K562 (cell line): Measurements from ENCODE around the gene RXRB. TPM values are rescaled to one million over a fixed set of nuclear protein-coding genes. Genes with fewer than 3 reads are reported as not detected.
A peak's percentile ranks its signal among the peaks of the same experiment; 100 is the strongest.

Experiments
- ATF3 ChIP-seq, 2 experiments: fragments of 450-650 bp in 1 of 2; sonication (generic) in 1 of 2; formaldehyde crosslinking in 1 of 2; IDR thresholded peaks in 1 of 2; conservative IDR thresholded peaks in 1 of 2; 2 replicates each; pipeline versions ENCODE4 v1.6.1 to v1.8.1; 2016 to 2023; ENCODE audit warnings: mild to moderate bottlenecking in 2 of 2, moderate library complexity in 2 of 2, inconsistent platforms in 1 of 2, missing genetic modification reagents in 1 of 2
- CCNT2 ChIP-seq: IDR thresholded peaks from 2 replicates; pipeline ENCODE4 v1.6.1; 2011; ENCODE audit warnings: borderline replicate concordance, low read depth, mild to moderate bottlenecking, moderate library complexity, mixed read lengths, low read length; ENCODE audit not compliant: insufficient read length; ENCODE audit errors: extremely low read depth
- E2F6 ChIP-seq, 2 experiments: IDR thresholded peaks; 2 replicates each; pipeline ENCODE4 v1.6.1; 2011; ENCODE audit warnings: borderline replicate concordance in 1 of 2, control low read depth in 1 of 2, low read depth in 1 of 2, low read length in 1 of 2, mild to moderate bottlenecking in 1 of 2, mixed read lengths in 1 of 2, moderate library complexity in 1 of 2; ENCODE audit not compliant: insufficient read depth in 1 of 2, insufficient read length in 1 of 2, poor library complexity in 1 of 2, severe bottlenecking in 1 of 2; ENCODE audit errors: extremely low read depth in 1 of 2
- E2F8 ChIP-seq: fragments of 450-650 bp; IDR thresholded peaks from 2 replicates; pipeline ENCODE4 v1.7.1; 2018; ENCODE audit warnings: mild to moderate bottlenecking, low read depth; ENCODE audit not compliant: partially characterized antibody
- GABPB1 ChIP-seq: sonication (generic); formaldehyde crosslinking; IDR thresholded peaks from 2 replicates; pipeline ENCODE4 v1.8.0; 2022; ENCODE audit warnings: mild to moderate bottlenecking, missing genetic modification reagents
- HNRNPLL ChIP-seq: fragments of 200-400 bp; formaldehyde crosslinking; IDR thresholded peaks from 2 replicates; pipeline ENCODE4 v1.6.1; 2017; ENCODE audit warnings: low read length, low read depth, mild to moderate bottlenecking; ENCODE audit not compliant: poor library complexity, severe bottlenecking
- NRF1 ChIP-seq, 2 experiments: fragments of 450-650 bp; IDR thresholded peaks in 1 of 2; conservative IDR thresholded peaks in 1 of 2; 2 replicates each; pipeline ENCODE4 v1.6.1; 2014; ENCODE audit warnings: mild to moderate bottlenecking in 2 of 2
- RREB1 ChIP-seq: fragments of 250-450 bp; sonication (Bioruptor Pico); IDR thresholded peaks from 2 replicates; pipeline ENCODE4 v1.4.0; 2020
- TARDBP ChIP-seq: fragments of 450-650 bp; IDR thresholded peaks from 2 replicates; pipeline ENCODE4 v1.6.1; 2016
- THAP12 ChIP-seq: fragments of 250-450 bp; sonication (Bioruptor Pico); IDR thresholded peaks from 2 replicates; pipeline ENCODE4 v1.9.0; 2021; ENCODE audit warnings: mild to moderate bottlenecking, inconsistent platforms
- XRCC3 ChIP-seq: fragments of 450-650 bp; IDR thresholded peaks from 2 replicates; pipeline ENCODE4 v1.6.1; 2017; ENCODE audit warnings: mild to moderate bottlenecking, moderate library complexity
- polyA plus RNA-seq, 8 experiments: library from polyadenylated mRNA; depleted of rRNA in 4 of 8; stranded (reverse) in 5 of 8; unstranded in 3 of 8; fragments of >200 nt; fragmentation: Nextera tagmentation in 2 of 8; fragmentation: Illumina TruSeq in 1 of 8; extraction: Ambion mirVana in 2 of 8; extraction: Trizol in 1 of 8; gene quantifications; 2 replicates each; pipeline versions ENCODE4 v1.2.1 to v1.2.3, GENCODE V29; 2011 to 2014; ENCODE audit warnings: inconsistent platforms in 1 of 8, missing spikeins in 1 of 8
- total RNA-seq, 7 experiments: library from RNA; depleted of rRNA in 6 of 7; stranded (reverse); fragments of >200 nt in 6 of 7; fragmentation: Illumina TruSeq in 2 of 7; extraction: Trizol in 2 of 7; gene quantifications; 2 replicates each; pipeline versions ENCODE4 v1.2.1 to v1.2.3, GENCODE V29; 2011 to 2021; ENCODE audit warnings: low replicate concordance in 1 of 7

Gene RXRB
- total and polyA plus RNA-seq, 9 of the 15 experiments (the other 6 are each of a cell fraction or from before 2014, with no cell fraction given), result 0.76 to 35.5 (median 18.4) TPM

- peak; percentile 45 for TF ChIP-seq E2F8
- TF ChIP-seq ATF3 (IDR thresholded peaks at IDR 0.05), result no peak
- TF ChIP-seq ATF3 (CRISPR knock-in tag; conservative IDR thresholded peaks at IDR 0.05), result no peak
- TF ChIP-seq RREB1 (CRISPR knock-in tag), result 0 out of 2 replicates have a peak, but pooled peaks have one; percentile 58
- TF ChIP-seq XRCC3, result no peak
- TF ChIP-seq HNRNPLL, result peak; percentile 89
- TF ChIP-seq CCNT2, result peak; percentile 91
- peak in 1 of 2 experiments; percentile 69 for TF ChIP-seq E2F6 (IDR thresholded peaks at IDR 0.05; ENCODE audit: borderline replicate concordance in 1 of 2, extremely low read depth in 1 of 2, insufficient read depth in 1 of 2, insufficient read length in 1 of 2, low read depth in 1 of 2, low read length in 1 of 2, poor library complexity in 1 of 2, severe bottlenecking in 1 of 2)
- peak; percentile 53 for TF ChIP-seq THAP12 (CRISPR knock-in tag)
- TF ChIP-seq NRF1 (conservative IDR thresholded peaks at IDR 0.05 in 1 of 2, IDR thresholded peaks at IDR 0.05 in 1 of 2), result peak; percentile 93 to 94
- no peak for TF ChIP-seq TARDBP
- peak; percentile 44; the same call in 1 of the 2 replicates for TF ChIP-seq GABPB1 (CRISPR knock-in tag)
Measured at GRCh38 chr6:33248932-33249731, 48.7 kb upstream of the RXRB start (continued).
